ENCODE results near the gene CABLES2.

Gene CABLES2

DNA sequence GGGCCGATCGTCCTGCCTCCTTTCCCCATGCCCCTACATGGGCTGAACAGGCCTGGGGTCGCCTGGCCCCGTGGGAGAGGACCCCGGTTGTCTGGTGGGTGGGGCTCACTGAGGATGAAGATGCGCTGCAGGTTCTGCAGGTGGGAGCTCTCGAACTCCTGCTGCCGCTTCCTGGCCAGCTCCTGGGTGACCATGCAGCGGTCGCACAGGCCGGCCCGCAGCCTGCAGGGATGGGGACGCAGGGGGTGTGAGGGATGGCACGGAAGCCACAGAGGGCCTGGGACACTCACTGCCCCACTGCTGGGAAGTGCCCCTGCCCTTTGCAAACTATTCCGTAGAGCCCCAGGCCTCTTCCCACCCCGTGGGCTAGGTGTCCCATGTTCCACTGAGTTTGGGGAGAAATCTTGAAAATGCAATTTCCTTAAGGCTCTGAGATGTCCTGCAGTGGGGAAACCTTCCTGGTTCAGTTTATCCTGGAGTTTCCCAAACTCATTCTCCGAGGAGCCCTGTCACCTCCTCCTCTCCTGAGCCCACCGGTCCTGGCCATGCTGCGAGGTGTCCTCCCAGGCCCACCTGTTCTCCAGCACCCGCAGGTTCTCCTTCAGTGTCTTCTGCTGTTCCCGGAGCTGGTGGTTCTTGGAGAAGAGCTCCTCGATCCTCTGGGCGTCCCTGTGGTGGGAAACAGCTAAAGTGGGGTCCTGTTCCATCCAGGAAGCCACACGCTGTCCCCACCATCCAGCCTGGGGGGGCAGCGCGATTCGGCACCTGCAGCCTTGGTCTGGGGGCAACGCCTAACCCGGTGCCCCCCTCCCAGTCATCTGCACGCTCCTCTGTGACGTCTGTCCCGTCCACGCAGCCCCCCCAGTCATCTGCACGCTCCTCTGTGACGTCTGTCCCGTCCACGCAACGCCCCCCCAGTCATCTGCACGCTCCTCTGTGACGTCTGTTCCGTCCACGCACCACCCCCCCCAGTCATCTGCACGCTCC, 9.9 kb upstream of the CABLES2 start:
- CTCF ChIA-PET, result no interaction called here
- Mint-ChIP-seq H3K27ac (no peak overlapping the region), H3K9me3 (peaks cover 4% of the 10 kb centered on the region), H3K36me3 (no peaks in the 10 kb centered on the region), H3K4me1 (no peaks in the 10 kb centered on the region), H3K27me3 (no peaks in the 10 kb centered on the region), H3K4me3 (no peak overlapping the region)
- no peak for DNase-seq

DNA sequence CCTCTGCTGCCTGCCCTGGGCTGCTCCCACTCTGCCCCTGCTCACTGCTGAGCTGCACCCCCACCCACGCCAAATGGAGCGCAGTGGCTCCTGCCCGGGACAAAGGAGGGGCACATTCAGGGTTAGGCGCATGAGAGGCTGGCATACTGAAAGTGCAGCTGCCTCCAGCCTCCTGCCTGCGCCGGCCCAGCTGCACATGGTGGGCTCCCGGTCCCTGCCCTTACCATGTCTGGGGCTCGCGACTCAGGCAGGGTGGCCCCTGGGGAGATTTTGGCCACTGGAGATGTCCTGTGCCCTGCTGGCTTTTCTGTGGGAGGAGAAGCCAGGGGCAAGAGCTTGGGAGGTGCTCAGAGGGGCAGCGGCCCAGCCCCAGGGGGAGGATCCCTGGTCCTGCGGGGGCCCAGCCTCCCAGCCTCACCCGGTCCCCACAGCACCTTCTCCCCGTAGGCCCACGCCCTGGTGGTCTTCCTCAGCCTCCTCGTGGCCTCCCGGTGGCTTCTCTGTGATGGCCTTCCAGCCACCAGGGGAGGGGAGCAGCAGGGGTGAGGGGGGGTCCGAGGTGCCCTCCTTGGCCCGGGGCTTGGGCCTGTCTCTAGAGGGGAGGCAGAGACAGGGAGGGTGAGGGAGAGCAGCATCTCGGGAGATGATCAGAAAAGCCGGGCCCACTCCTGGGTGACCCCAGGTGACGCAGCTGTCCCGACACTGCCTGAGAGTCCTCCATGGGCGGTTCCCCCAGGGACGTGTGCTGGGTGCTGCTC, 8.4 kb upstream of the CABLES2 start:
- no peak overlapping the region for H3K4me3 Mint-ChIP-seq
- H3K9me3 Mint-ChIP-seq, result no peaks in the 10 kb centered on the region
- no peak overlapping the region for H3K27ac Mint-ChIP-seq
- H3K4me1 Mint-ChIP-seq, result no peaks in the 10 kb centered on the region
- no peak for DNase-seq
- CTCF ChIA-PET, result no interaction called here
- H3K36me3 Mint-ChIP-seq, result no peaks in the 10 kb centered on the region
- peaks cover 9% of the 10 kb centered on the region for H3K27me3 Mint-ChIP-seq

DNA sequence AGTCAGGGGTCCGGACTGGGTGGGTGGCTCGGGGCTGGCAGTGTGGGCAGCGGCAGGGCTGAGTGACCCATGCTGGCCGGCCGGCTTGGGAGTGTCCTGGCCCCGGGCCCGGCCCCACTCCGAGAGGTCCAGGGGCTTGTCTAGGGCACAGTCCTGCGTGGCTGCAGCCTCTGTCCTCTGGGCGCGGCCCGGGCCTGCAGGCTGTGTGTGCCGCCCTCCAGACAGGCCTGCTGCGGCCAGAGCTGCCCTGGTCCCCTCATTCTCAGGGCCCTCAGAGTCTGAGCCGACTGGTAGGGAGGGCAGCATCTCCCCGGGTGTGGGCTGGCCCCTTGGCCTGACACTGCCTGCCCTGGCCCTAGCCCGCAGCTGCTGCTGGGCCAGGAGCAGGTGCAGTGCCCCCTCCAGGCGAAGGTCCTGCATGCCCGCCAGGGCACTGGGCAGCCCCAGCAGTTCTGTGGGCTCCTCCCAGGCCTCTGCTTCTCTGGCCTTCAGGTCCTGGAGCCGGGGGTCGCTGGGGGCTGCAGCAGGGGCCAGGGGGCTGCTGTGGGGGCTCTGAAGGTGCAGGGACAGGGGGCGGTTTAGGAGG, 6.9 kb upstream of the CABLES2 start:
- Mint-ChIP-seq H3K4me1 (peaks cover 10% of the 10 kb centered on the region), H3K27ac (no peak overlapping the region), H3K9me3 (no peaks in the 10 kb centered on the region), H3K36me3 (no peaks in the 10 kb centered on the region), H3K4me3 (no peak overlapping the region), H3K27me3 (peaks cover 25% of the 10 kb centered on the region)
- CTCF ChIA-PET, result no interaction called here
- no peak for DNase-seq

DNA sequence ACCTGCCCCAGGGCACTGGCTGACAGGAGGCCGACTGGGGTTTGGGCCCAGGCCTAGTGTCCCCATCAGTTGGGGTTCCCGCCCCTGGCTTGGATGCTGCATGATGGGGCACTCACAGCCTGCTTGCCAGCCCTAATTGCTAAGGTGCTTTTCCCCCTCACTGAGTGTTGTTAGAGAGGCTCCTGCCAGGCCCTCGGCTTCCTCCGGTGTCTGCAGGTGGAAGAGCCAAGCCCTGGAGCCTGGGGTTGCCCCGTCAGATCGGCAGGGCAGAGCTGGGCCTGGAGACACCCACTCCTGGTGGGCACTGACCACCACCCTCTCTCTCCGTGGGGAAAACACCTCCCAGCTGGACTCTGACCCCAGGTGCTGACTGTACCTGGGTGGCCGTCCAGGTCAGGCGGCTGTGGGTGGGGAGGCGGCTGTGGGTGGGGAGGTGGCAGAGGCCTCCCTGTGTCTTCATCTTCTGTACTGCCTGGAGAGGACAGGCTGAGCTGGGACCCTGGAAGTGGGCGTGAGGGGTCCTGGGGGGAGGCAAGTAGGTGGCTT, 6.0 kb upstream of the CABLES2 start:
- CTCF ChIA-PET, result interaction anchor here (1.1 kb wide), 1 partner anchor 379 kb away, joined by 3 read pairs; no protein-coding TSS in a partner anchor
- Mint-ChIP-seq H3K27me3 (peaks cover 32% of the 10 kb centered on the region), H3K9me3 (no peaks in the 10 kb centered on the region), H3K36me3 (no peaks in the 10 kb centered on the region), H3K4me1 (peaks cover 10% of the 10 kb centered on the region), H3K27ac (no peak overlapping the region), H3K4me3 (no peak overlapping the region)
- no peak for DNase-seq

DNA sequence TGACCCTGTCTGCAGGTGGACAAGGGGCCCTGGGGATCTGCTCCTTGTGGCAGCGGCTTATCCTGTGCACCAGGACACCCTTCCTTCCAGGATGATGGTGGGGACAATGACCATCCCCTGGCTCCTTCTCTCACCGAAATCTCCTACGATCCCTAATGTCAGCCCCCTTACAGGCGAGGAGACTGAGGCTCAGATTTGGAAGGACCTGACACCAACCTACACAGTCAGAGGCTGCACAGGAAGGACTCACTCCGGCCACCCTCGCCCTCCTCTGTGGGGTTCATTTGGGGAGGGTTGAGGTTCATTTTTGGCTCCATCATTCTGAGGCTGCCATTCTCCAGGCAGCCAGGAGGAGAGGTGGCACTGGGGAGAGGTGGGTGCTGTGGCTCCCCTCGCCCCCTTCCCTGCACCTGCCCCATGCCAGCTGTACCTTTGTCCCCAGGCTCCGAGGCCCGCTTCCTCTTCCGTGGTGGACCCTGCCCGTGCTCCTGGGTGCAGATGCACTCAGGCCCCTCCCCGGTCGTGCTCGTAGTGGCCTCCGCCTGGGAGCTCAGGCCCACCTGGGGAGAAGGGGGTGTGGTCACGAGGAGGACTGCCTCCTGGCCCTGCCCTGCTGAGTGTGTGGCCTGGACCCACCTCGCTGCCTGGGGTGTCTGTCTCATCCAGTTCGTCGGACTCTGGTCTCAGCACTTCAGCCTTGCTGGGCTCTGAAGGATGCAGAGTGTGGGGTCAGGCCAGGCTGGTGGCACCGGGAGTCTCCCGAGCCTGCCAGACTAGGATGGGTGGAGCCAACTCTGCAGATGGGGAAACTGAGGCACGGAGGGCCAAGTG, 5.3 kb upstream of the CABLES2 start:
- CTCF ChIA-PET, result interaction anchor here (1.0 to 1.1 kb wide), 2 partner anchors 204 to 380 kb away, joined by 3 read pairs; no protein-coding TSS in a partner anchor
- no peaks in the 10 kb centered on the region for H3K9me3 Mint-ChIP-seq
- H3K27ac Mint-ChIP-seq, result no peak overlapping the region
- peaks cover 15% of the 10 kb centered on the region for H3K4me1 Mint-ChIP-seq
- H3K27me3 Mint-ChIP-seq, result peaks cover 32% of the 10 kb centered on the region
- no peak overlapping the region for H3K4me3 Mint-ChIP-seq
- no peak for DNase-seq
- H3K36me3 Mint-ChIP-seq, result no peaks in the 10 kb centered on the region

DNA sequence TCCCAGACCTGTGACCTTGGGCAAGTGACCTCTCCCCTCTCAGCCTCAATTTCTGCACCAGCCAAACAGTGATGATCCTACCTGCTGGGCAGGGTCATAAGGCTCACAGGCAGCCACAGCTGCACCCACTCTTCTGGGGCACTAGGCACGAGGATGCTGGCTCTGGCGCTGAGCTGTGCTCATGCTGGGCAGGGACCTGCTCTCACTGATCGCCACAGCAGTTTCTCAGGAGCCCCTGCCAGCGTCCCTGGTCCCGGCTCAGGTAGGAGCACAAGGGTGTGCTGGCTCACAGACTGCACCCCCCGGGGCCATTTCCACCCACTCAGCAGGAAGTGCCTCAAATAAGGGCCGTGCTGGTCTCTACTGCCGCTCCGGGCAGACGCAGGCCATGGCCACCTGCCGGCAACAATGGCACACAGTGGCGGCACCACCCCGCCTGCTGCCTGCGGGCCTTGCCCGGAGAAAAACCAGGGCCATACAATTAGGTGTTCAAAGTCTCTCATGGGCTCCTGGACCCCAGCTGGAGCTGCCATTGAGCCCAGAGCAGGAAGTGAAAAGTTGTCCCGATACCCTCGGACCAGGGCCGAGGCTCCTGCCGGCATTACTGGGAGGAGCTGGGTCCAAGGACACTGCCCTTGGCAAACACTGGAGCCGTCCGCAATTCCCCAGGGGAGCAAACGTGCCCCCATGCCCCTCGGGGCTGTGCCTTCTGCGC, 4.6 kb upstream of the CABLES2 start:
- no peak overlapping the region for H3K27ac Mint-ChIP-seq
- H3K27me3 Mint-ChIP-seq, result peaks cover 32% of the 10 kb centered on the region
- no peak overlapping the region for H3K4me3 Mint-ChIP-seq
- CTCF ChIA-PET, result interaction anchor here (1.0 to 2.8 kb wide), 2 partner anchors 22 to 205 kb away, joined by 3 to 8 read pairs; no protein-coding TSS in a partner anchor
- no peak for DNase-seq
- H3K4me1 Mint-ChIP-seq, result peaks cover 15% of the 10 kb centered on the region
- no peaks in the 10 kb centered on the region for H3K9me3 Mint-ChIP-seq
- no peaks in the 10 kb centered on the region for H3K36me3 Mint-ChIP-seq

DNA sequence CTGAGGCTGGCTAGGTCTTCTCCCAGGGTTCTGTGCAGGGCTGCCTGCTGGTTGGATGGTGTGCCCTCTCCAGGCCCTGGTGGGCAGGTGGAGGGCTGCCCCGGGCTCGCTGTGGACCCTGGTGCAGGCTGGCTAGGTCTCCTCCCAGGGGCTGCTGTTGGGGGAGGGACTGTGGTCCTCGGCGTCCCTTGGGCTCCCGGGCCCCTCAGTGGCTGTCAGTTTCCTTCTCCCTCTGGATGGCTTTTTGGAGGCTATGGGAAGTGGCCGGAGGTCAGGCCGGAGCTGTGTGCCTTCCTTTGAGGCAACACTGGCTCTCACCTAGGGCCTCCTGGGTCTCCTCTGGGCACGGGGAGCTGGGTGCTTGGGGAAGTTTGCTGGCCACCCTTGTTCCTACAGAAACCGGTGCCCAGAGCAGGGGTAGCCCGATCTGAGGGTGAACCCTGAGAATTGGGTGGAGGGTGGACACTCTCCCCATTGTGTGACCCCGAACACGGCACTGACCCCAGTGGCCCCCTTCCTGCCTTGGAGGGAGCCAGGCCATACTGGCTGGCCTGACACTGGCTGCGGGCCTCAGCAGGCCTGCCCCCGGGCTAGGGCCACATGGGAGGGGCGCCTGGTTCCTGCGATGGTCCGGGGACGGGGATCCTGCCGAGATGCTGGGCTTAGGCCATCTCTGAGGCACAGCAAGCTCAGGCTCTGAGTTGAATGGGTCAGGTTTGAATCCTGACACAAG, 3.8 kb upstream of the CABLES2 start:
- Mint-ChIP-seq H3K9me3 (no peaks in the 10 kb centered on the region), H3K36me3 (no peaks in the 10 kb centered on the region), H3K27me3 (peaks cover 32% of the 10 kb centered on the region), H3K27ac (no peak overlapping the region), H3K4me3 (no peak overlapping the region), H3K4me1 (peaks cover 20% of the 10 kb centered on the region)
- DNase-seq, result no peak
- CTCF ChIA-PET, result interaction anchor here (1.0 to 2.8 kb wide), 9 partner anchors 8 to 401 kb away, joined by 3 to 12 read pairs (median 5); no protein-coding TSS in a partner anchor

GRCh38 chr20:62409931-62410745, 3.1 kb upstream of the CABLES2 start:
- Mint-ChIP-seq H3K27me3 (peaks cover 32% of the 10 kb centered on the region), H3K9me3 (no peaks in the 10 kb centered on the region), H3K36me3 (no peaks in the 10 kb centered on the region), H3K27ac (peak overlapping the region; percentile 67), H3K4me3 (no peak overlapping the region), H3K4me1 (peaks cover 27% of the 10 kb centered on the region)
- peak; percentile 62 for DNase-seq
- CTCF ChIA-PET, result interaction anchor here (0.8 to 2.8 kb wide), 17 partner anchors 9 to 401 kb away, joined by 3 to 12 read pairs (median 4); no protein-coding TSS in a partner anchor

GRCh38 chr20:62409086-62409853, 2.2 kb upstream of the CABLES2 start:
- Mint-ChIP-seq H3K27ac (no peak overlapping the region), H3K27me3 (peaks cover 32% of the 10 kb centered on the region), H3K4me1 (peaks cover 31% of the 10 kb centered on the region), H3K36me3 (no peaks in the 10 kb centered on the region), H3K9me3 (no peaks in the 10 kb centered on the region), H3K4me3 (peak overlapping the region; percentile 13)
- CTCF ChIA-PET, result interaction anchor here (0.8 to 2.8 kb wide), 15 partner anchors 9 to 402 kb away, joined by 3 to 12 read pairs (median 4); no protein-coding TSS in a partner anchor
- DNase-seq, result no peak

DNA sequence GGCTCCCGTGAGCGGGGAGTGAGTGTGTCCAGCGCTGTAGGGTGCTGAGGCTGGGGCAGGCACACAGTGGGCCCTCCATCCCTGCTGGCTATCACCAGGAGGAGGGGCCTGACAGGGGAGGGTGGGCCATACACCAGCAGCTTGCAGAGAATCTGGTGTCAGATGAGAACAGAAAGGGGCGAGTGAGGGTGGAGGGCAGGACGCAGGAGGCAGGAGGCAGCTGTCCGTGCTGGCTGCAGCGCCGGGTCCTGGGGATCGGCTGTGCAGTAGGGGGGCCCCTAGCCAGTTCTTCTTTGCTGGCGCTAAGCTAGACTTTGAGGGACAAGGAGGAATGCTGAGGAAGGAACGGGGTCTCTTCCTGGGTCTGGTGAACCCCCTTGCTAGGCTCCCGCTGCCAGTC, 1.6 kb upstream of the CABLES2 start:
- CTCF ChIA-PET, result interaction anchor here (1.6 to 1.9 kb wide), 3 partner anchors 26 to 400 kb away, joined by 5 to 12 read pairs (median 6); no protein-coding TSS in a partner anchor
- Mint-ChIP-seq H3K27me3 (peaks cover 32% of the 10 kb centered on the region), H3K4me1 (peaks cover 35% of the 10 kb centered on the region), H3K4me3 (no peak overlapping the region), H3K27ac (peak overlapping the region; percentile 55), H3K9me3 (no peaks in the 10 kb centered on the region), H3K36me3 (no peaks in the 10 kb centered on the region)
- DNase-seq, result no peak

GRCh38 chr20:62408055-62408454, 970 bp upstream of the CABLES2 start:
- CTCF ChIA-PET, result no interaction called here

More at GRCh38 chr20:62408055-62408454, 970 bp upstream of the CABLES2 start:
- no peak for DNase-seq
- Mint-ChIP-seq H3K4me1 (peaks cover 38% of the 10 kb centered on the region), H3K4me3 (peak overlapping the region; percentile 77), H3K36me3 (no peaks in the 10 kb centered on the region), H3K9me3 (no peaks in the 10 kb centered on the region), H3K27ac (peak overlapping the region; percentile 73), H3K27me3 (peaks cover 32% of the 10 kb centered on the region)

Data from activated naive CD4-positive, alpha-beta T cell treated with anti-CD3 and anti-CD28 coated beads, Interleukin-2, amount 10 ng/mL, durations not matched to agents 7 days and 5 days (primary cell).